T-cell (primary cell): Measurements from ENCODE around the gene DHCR24. TPM values are rescaled to one million over a fixed set of nuclear protein-coding genes. Genes with fewer than 3 reads are reported as not detected.

ENCODE experiments used
- ATAC-seq, 4 experiments: fragments of 200-7000 bp in 3 of 4; fragments of 150-1000 bp in 1 of 4; cut with Tn5 transposase; replicated peaks in 1 of 4; 1 replicate in 3 of 4; 2 replicates in 1 of 4; pipeline ENCODE4 v1.10.0; 2021; ENCODE audit warnings: moderate library complexity in 3 of 4, mild to moderate bottlenecking in 2 of 4, moderate number of reproducible peaks in 1 of 4
- CTCF ChIA-PET, 2 donors: fragments of 300-600 bp; sonication (Branson Sonifier 250); formaldehyde crosslinking; loops; one replicate each; lab custom pipeline; 2022; ENCODE audit warnings: antibody characterized with exemption in 2 of 2; lab: Charles Lee
- POLR2A ChIA-PET, 2 donors: fragments of 300-600 bp; sonication (Branson Sonifier 250); formaldehyde crosslinking; loops; one replicate each; lab custom pipeline; 2022; ENCODE audit warnings: antibody characterized with exemption in 2 of 2; lab: Charles Lee
- DNase-seq, 35 experiments: peaks; one replicate each; pipeline versions ENCODE4 v3.0.0 to v3.0.0-alpha.2; 2013 to 2023
- H3K27ac ChIP-seq: one replicate; pipeline ENCODE4 v1.5.1; 2013; ENCODE audit warnings: low read length
- H3K27me3 ChIP-seq, 2 experiments: replicated peaks in 1 of 2; 1 replicate in 1 of 2; 2 replicates in 1 of 2; pipeline versions ENCODE4 v1.6.1 to v1.7.0; 2013; ENCODE audit warnings: low read length in 1 of 2, mixed read lengths in 1 of 2; ENCODE audit not compliant: control insufficient read depth in 2 of 2, insufficient read depth in 2 of 2; ENCODE audit errors: extremely low read depth in 1 of 2
- H3K36me3 ChIP-seq, 2 donors: 1 replicate in 1 of 2; 2 replicates in 1 of 2; pipeline versions ENCODE4 v1.6.1 to v1.7.0; 2013; ENCODE audit warnings: low read length in 1 of 2; ENCODE audit not compliant: control insufficient read depth in 2 of 2, insufficient read depth in 1 of 2; ENCODE audit errors: extremely low read depth in 1 of 2
- H3K4me1 ChIP-seq, 2 experiments: 1 replicate in 1 of 2; 2 replicates in 1 of 2; pipeline versions ENCODE4 v1.6.1 to v1.7.0; 2013; ENCODE audit warnings: low read length in 2 of 2, mixed read lengths in 1 of 2; ENCODE audit not compliant: insufficient read depth in 2 of 2, control insufficient read depth in 1 of 2; ENCODE audit errors: extremely low read depth in 1 of 2
- H3K4me3 ChIP-seq, 2 donors: 1 replicate in 1 of 2; 2 replicates in 1 of 2; pipeline versions ENCODE4 v1.5.1 to v1.7.0; 2013; ENCODE audit warnings: mild to moderate bottlenecking in 2 of 2, low read length in 1 of 2, moderate library complexity in 1 of 2; ENCODE audit not compliant: control insufficient read depth in 1 of 2; ENCODE audit errors: extremely low read depth in 1 of 2
- H3K9me3 ChIP-seq: 2 replicates; pipeline ENCODE4 v1.7.0; 2013
- H3K27ac Mint-ChIP-seq, 2 donors: one replicate each; pipeline ENCODE4 v1.8.0; 2020 to 2021; ENCODE audit warnings: mild to moderate bottlenecking in 2 of 2, mixed read lengths in 2 of 2
- H3K27me3 Mint-ChIP-seq, 2 donors: one replicate each; pipeline ENCODE4 v1.8.0; 2021 to 2022; ENCODE audit warnings: mixed read lengths in 2 of 2
- H3K36me3 Mint-ChIP-seq: one replicate; pipeline ENCODE4 v1.8.0; 2021; ENCODE audit warnings: mixed read lengths
- H3K4me1 Mint-ChIP-seq, 3 donors: one replicate each; pipeline ENCODE4 v1.8.0; 2020 to 2022; ENCODE audit warnings: mixed read lengths in 3 of 3, mild to moderate bottlenecking in 1 of 3
- H3K4me3 Mint-ChIP-seq, 3 donors: one replicate each; pipeline ENCODE4 v1.8.0; 2020 to 2022; ENCODE audit warnings: mild to moderate bottlenecking in 3 of 3, mixed read lengths in 3 of 3, moderate library complexity in 3 of 3
- H3K9me3 Mint-ChIP-seq, 3 donors: one replicate each; pipeline ENCODE4 v1.8.0; 2020 to 2022; ENCODE audit warnings: mixed read lengths in 3 of 3
- WGBS: methylation state at CpG from one replicate; pipeline ENCODE4 v1.1.5; 2013; ENCODE audit warnings: missing lambda C conversion rate; ENCODE audit not compliant: insufficient coverage; 5-methylcytosine and 5-hydroxymethylcytosine counted together
- total RNA-seq, 35 experiments: library from RNA in 6 of 35; stranded (reverse) in 6 of 35; fragments of 120-200 nt in 1 of 35; gene quantifications; one replicate each; pipeline versions ENCODE4 v1.2.1 to v1.2.4 and lab custom pipeline; 2013 to 2026

Gene DHCR24
- total RNA-seq, 5 donors from 2014 or later (not counting 1 experiment from before 2014, with no cell fraction given): 4.5 to 19.9 (median 10.7) TPM

- H3K4me1 Mint-ChIP-seq: peaks cover 20 to 28% (median 23%) of the 10 kb centered on the region in 3 donors
- 100% methylated on average over 2 of the region's 3 CpGs for WGBS
- ATAC-seq (no peak), DNase-seq (no peak)
- Histone ChIP-seq H3K4me3 (no peak overlapping the region), H3K9me3 (no peaks in the 10 kb centered on the region), H3K27me3 (peaks cover 4 to 9% of the 10 kb centered on the region in 2 experiments), H3K36me3 (no peaks in the 10 kb centered on the region), H3K4me1 (peaks cover 3 to 18% of the 10 kb centered on the region in 2 experiments), H3K27ac (no peak overlapping the region)
- ChIA-PET POLR2A (no interaction called here), CTCF (no interaction called here)
- H3K9me3 Mint-ChIP-seq: no peaks in the 10 kb centered on the region
- peaks cover 5 to 16% of the 10 kb centered on the region in 2 donors for H3K27me3 Mint-ChIP-seq
- H3K4me3 Mint-ChIP-seq: no peak overlapping the region
- H3K27ac Mint-ChIP-seq: no peak overlapping the region
- H3K36me3 Mint-ChIP-seq: no peaks in the 10 kb centered on the region
Measured at GRCh38 chr1:54889132-54889725, 2.2 kb upstream of the DHCR24 start.

- Mint-ChIP-seq H3K4me3 (peak overlapping the region; percentile 88 to 95 (median 95)), H3K4me1 (peaks cover 24 to 28% (median 24%) of the 10 kb centered on the region in 3 donors), H3K9me3 (no peaks in the 10 kb centered on the region), H3K27ac (no peak overlapping the region), H3K27me3 (peaks cover 5 to 16% of the 10 kb centered on the region in 2 donors), H3K36me3 (no peaks in the 10 kb centered on the region)
- peaks cover 3 to 18% of the 10 kb centered on the region in 2 experiments for H3K4me1 ChIP-seq
- peaks cover 4 to 9% of the 10 kb centered on the region in 2 experiments for H3K27me3 ChIP-seq
- ChIA-PET POLR2A (no interaction called here), CTCF (interaction anchor here in 1 of 2 donors (0.7 kb wide), 1 partner anchor 57 kb away, joined by 3 read pairs; no protein-coding TSS in a partner anchor)
- H3K36me3 ChIP-seq: no peaks in the 10 kb centered on the region
- no peaks in the 10 kb centered on the region for H3K9me3 ChIP-seq
- 98% methylated on average over 6 of the region's 7 CpGs for WGBS
- no peak overlapping the region for H3K27ac ChIP-seq
- DNase-seq (no peak), ATAC-seq (no peak)
- H3K4me3 ChIP-seq: no peak overlapping the region
Measured at GRCh38 chr1:54888080-54888733, 1.2 kb upstream of the DHCR24 start.

GRCh38 chr1:54887665-54888071 is 673 bp upstream of the DHCR24 start:
- no peaks in the 10 kb centered on the region for H3K36me3 ChIP-seq
- no peak for DNase-seq
- Mint-ChIP-seq H3K36me3 (no peaks in the 10 kb centered on the region), H3K27me3 (peaks cover 5 to 16% of the 10 kb centered on the region in 2 donors), H3K9me3 (no peaks in the 10 kb centered on the region), H3K27ac (peak overlapping the region in 1 of 2 donors; percentile 23), H3K4me1 (peaks cover 24 to 28% (median 24%) of the 10 kb centered on the region in 3 donors), H3K4me3 (peak overlapping the region; percentile 88 to 95 (median 95))
- peaks cover 3 to 18% of the 10 kb centered on the region in 2 experiments for H3K4me1 ChIP-seq
- WGBS: 60% methylated on average over 4 of the region's 8 CpGs
- no peaks in the 10 kb centered on the region for H3K9me3 ChIP-seq
- peaks cover 4 to 9% of the 10 kb centered on the region in 2 experiments for H3K27me3 ChIP-seq
- ChIA-PET CTCF (interaction anchor here in 1 of 2 donors (0.5 to 0.7 kb wide), 2 partner anchors 57 to 224 kb away, joined by 3 read pairs; no protein-coding TSS in a partner anchor), POLR2A (no interaction called here)
- peak overlapping the region; percentile 59 to 71 for H3K4me3 ChIP-seq
- H3K27ac ChIP-seq: no peak overlapping the region
- no peak for ATAC-seq

GRCh38 chr1:54885807-54886723 is 930 bp downstream of the DHCR24 start:
- H3K27me3 Mint-ChIP-seq: peaks cover 5 to 10% of the 10 kb centered on the region in 2 donors
- peak overlapping the region; percentile 88 to 95 (median 95) for H3K4me3 Mint-ChIP-seq
- peaks cover 24 to 28% (median 24%) of the 10 kb centered on the region in 3 donors for H3K4me1 Mint-ChIP-seq
- ChIA-PET POLR2A (no interaction called here), CTCF (interaction anchor here in 1 of 2 donors (0.5 to 1.1 kb wide), 3 partner anchors 10 to 397 kb away, joined by 3 to 8 read pairs (median 3); no protein-coding TSS in a partner anchor)
- DNase-seq (no peak), ATAC-seq (peak in 1 of 4 experiments; percentile 5)
- H3K9me3 ChIP-seq: no peaks in the 10 kb centered on the region
- peaks cover 5% of the 10 kb centered on the region for H3K36me3 Mint-ChIP-seq
- peak overlapping the region; percentile 59 to 71 for H3K4me3 ChIP-seq
- no peaks in the 10 kb centered on the region for H3K36me3 ChIP-seq
- peak overlapping the region in 1 of 2 donors; percentile 34 for H3K27ac Mint-ChIP-seq
- H3K9me3 Mint-ChIP-seq: no peaks in the 10 kb centered on the region
- WGBS: 44% methylated on average over 22 of the region's 24 CpGs
- peaks cover 3 to 18% of the 10 kb centered on the region in 2 experiments for H3K4me1 ChIP-seq
- H3K27ac ChIP-seq: no peak overlapping the region
- H3K27me3 ChIP-seq: peaks cover 4 to 9% of the 10 kb centered on the region in 2 experiments

GRCh38 chr1:54885237-54885679 is 1.7 kb downstream of the DHCR24 start:
- Histone ChIP-seq H3K4me1 (peaks cover 3 to 18% of the 10 kb centered on the region in 2 experiments), H3K4me3 (no peak overlapping the region), H3K27me3 (peaks cover 4 to 9% of the 10 kb centered on the region in 2 experiments), H3K9me3 (no peaks in the 10 kb centered on the region), H3K27ac (no peak overlapping the region), H3K36me3 (no peaks in the 10 kb centered on the region)
- Mint-ChIP-seq H3K27ac (peak overlapping the region in 1 of 2 donors; percentile 34), H3K27me3 (peaks cover 5 to 10% of the 10 kb centered on the region in 2 donors), H3K36me3 (peaks cover 5% of the 10 kb centered on the region), H3K4me1 (peaks cover 24 to 28% (median 24%) of the 10 kb centered on the region in 3 donors), H3K9me3 (no peaks in the 10 kb centered on the region), H3K4me3 (peak overlapping the region; percentile 88 to 95 (median 95))
- 89% methylated on average over 3 of the region's 4 CpGs for WGBS
- DNase-seq: no peak
- no peak for ATAC-seq
- POLR2A ChIA-PET: no interaction called here
- CTCF ChIA-PET: no interaction called here
